CD4-positive, alpha-beta T cell treated with Interleukin-6 for 4 hours (primary cell): ENCODE results near the gene CWC15.

Experiments
- DNase-seq: peaks from one replicate; pipeline ENCODE4 v3.0.0-alpha.2; 2020; ENCODE audit warnings: mixed read lengths

The CWC15 gene

DNA sequence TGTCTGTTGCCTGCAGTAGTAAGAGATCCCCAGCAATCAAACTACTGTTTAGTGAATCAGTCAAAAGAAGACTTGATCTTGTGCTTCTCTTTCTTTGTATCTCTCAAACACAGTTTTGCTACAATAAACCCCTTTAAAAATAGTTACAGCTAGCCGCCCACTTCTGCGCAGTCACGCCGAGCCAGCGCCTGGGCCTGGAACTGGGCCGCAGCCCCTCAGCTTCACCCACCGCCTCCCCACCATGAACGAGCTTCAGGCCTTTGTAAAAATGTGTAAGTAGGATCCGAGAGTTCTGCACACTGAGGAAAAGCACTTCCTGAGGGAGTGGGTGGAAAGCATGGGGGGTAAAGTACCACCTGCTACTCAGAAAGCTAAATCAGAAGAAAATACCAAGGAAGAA lies 60.5 kb downstream of the CWC15 start:
- DNase-seq = no peak
